HepG2 (cell line): ENCODE data around the gene MGA. TPM values are rescaled to one million over a fixed set of nuclear protein-coding genes. Genes with fewer than 3 reads are reported as not detected.

Experiments used
- MTERF4 ChIP-seq: sonication (generic); formaldehyde crosslinking; IDR thresholded peaks from 2 replicates; pipeline ENCODE4 v1.8.0; 2023; ENCODE audit warnings: mild to moderate bottlenecking, missing genetic modification reagents
- NKX3-1 ChIP-seq: sonication (generic); formaldehyde crosslinking; IDR thresholded peaks from 2 replicates; pipeline ENCODE4 v1.5.0; 2020; ENCODE audit warnings: missing genetic modification reagents
- NR2F6 ChIP-seq, 2 experiments: IDR thresholded peaks; 2 replicates each; pipeline ENCODE4 v1.6.1; 2016; ENCODE audit warnings: antibody characterized with exemption in 1 of 2, mild to moderate bottlenecking in 1 of 2
- PRPF4 ChIP-seq: fragments of 200-400 bp; formaldehyde crosslinking; IDR thresholded peaks from 2 replicates; pipeline ENCODE4 v1.6.1; 2016; ENCODE audit warnings: low read length, low read depth; ENCODE audit not compliant: poor library complexity, severe bottlenecking
- RFXAP ChIP-seq: sonication (generic); formaldehyde crosslinking; IDR thresholded peaks from 2 replicates; pipeline ENCODE4 v1.4.0; 2020; ENCODE audit warnings: missing genetic modification reagents, borderline replicate concordance
- SETDB1 ChIP-seq: sonication (generic); formaldehyde crosslinking; IDR thresholded peaks from 2 replicates; pipeline ENCODE4 v1.5.1; 2020; ENCODE audit warnings: missing genetic modification reagents, mild to moderate bottlenecking, borderline replicate concordance
- ZFP36 ChIP-seq: fragments of 150-350 bp; IDR thresholded peaks from 2 replicates; pipeline ENCODE4 v1.6.1; 2018; ENCODE audit warnings: borderline replicate concordance, low read length, low read depth; ENCODE audit not compliant: partially characterized antibody
- ZNF34 ChIP-seq: sonication (generic); formaldehyde crosslinking; IDR thresholded peaks from 2 replicates; pipeline ENCODE4 v1.4.0; 2020; ENCODE audit warnings: mild to moderate bottlenecking, missing genetic modification reagents, borderline replicate concordance
- ZNF564 ChIP-seq: sonication (generic); formaldehyde crosslinking; IDR thresholded peaks from 2 replicates; pipeline ENCODE4 v1.8.1; 2023; ENCODE audit warnings: mild to moderate bottlenecking, missing genetic modification reagents
- ZNF616 ChIP-seq: sonication (generic); formaldehyde crosslinking; IDR thresholded peaks from 2 replicates; pipeline ENCODE4 v1.5.0; 2020; ENCODE audit warnings: low read depth, mild to moderate bottlenecking, missing genetic modification reagents
- ZNF800 ChIP-seq: sonication (generic); formaldehyde crosslinking; IDR thresholded peaks from 2 replicates; pipeline ENCODE4 v1.4.0; 2020; ENCODE audit warnings: missing genetic modification reagents
- ZSCAN5A ChIP-seq: sonication (generic); formaldehyde crosslinking; IDR thresholded peaks from 2 replicates; pipeline ENCODE4 v1.8.0; 2022; ENCODE audit warnings: mild to moderate bottlenecking, missing genetic modification reagents, borderline replicate concordance
- polyA plus RNA-seq, 8 experiments: library from polyadenylated mRNA; depleted of rRNA in 3 of 8; stranded (reverse) in 7 of 8; unstranded in 1 of 8; fragments of >200 nt; fragmentation: Illumina TruSeq in 4 of 8; extraction: Trizol in 4 of 8; gene quantifications; 2 replicates each; pipeline versions ENCODE4 v1.2.1 to v1.2.3, GENCODE V29; 2011 to 2016; ENCODE audit warnings: low read depth in 4 of 8, missing spikeins in 1 of 8, mixed read lengths in 1 of 8; ENCODE audit not compliant: insufficient read depth in 1 of 8
- total RNA-seq, 5 experiments: library from RNA; depleted of rRNA; stranded (reverse); fragments of >200 nt; fragmentation: Illumina TruSeq; extraction: Trizol; gene quantifications; 2 replicates each; pipeline ENCODE4 v1.2.3, GENCODE V29; 2016; ENCODE audit warnings: low read depth in 1 of 5
- TF ChIP-seq, protein P1 (sequence below): sonication (generic); formaldehyde crosslinking; IDR thresholded peaks from 2 replicates; pipeline ENCODE4 v1.8.1; 2023; ENCODE audit warnings: mild to moderate bottlenecking, missing genetic modification reagents
- TF ChIP-seq, protein P2 (sequence below): sonication (generic); formaldehyde crosslinking; conservative IDR thresholded peaks from 2 replicates; pipeline ENCODE4 v1.8.0; 2022; ENCODE audit warnings: missing genetic modification reagents
- TF ChIP-seq, protein P3 (sequence below): sonication (generic); formaldehyde crosslinking; IDR thresholded peaks from 2 replicates; pipeline ENCODE4 v1.4.0; 2020; ENCODE audit warnings: low read depth, mild to moderate bottlenecking, missing genetic modification reagents

Gene MGA
- total and polyA plus RNA-seq, 2 of the 13 experiments (the other 11 are each of a cell fraction or from before 2014, with no cell fraction given): 5.3 to 59.0 TPM

DNA sequence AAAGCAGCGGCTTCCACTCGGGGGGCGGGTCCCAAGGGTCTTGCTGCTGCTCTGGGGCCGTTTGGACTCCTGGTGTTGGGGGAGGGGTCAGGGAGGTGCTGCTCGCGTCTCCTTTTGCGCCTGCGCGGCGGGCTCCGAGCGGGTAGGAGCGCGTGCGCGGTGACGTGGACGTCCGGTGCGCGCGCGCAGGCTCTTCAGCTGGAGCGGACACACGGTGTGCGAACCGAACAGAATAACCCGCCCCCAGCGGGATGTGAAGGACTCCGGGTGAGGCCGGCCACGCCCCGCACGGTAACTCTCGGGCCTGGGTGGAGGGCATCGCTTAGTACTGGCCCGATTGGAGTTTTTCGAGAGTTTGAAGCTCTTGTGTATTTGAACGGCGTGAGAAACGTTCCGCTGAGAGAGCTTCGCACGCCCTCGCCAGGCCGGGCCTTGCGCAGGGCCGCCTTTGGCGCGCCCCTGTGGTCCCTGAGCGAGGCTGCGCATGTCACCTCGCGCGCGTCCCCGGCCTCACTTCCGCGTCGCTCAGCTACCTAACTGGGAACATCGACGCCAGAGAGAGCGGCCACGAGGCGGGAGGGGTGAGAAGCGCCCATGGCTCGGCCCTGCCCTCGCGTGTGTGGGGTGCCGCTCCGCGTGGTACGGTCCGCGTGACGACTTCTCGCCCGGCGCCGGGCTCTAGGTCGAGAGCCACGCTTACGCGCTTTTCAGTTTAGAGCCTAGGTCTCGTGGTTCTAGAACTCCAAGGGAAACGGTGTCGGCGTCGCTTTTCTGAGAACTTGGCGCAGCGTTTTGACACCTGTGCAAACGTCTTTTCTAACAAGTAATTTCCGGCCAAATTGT lies at the start of gene MGA (continued):
- TF ChIP-seq ZNF34 (no peak), MTERF4 (0 out of 2 replicates have a peak, but pooled peaks have one; percentile 71), SETDB1 (no peak), ZSCAN5A (CRISPR knock-in tag) (peak; percentile 74; the same call in 1 of the 2 replicates), ZFP36 (no peak), NR2F6 (IDR thresholded peaks at IDR 0.05) (no peak), NR2F6 (CRISPR knock-in tag; IDR thresholded peaks at IDR 0.05) (no peak), NKX3-1 (peak; percentile 24; the same call in 1 of the 2 replicates), ZNF800 (CRISPR knock-in tag) (peak; percentile 68; the same call in 1 of the 2 replicates), PRPF4 (no peak), ZNF564 (CRISPR knock-in tag) (peak; percentile 48; the same call in 1 of the 2 replicates), ZNF616 (peak; percentile 90; the same call in 1 of the 2 replicates), RFXAP (CRISPR knock-in tag) (0 out of 2 replicates have a peak, but pooled peaks have one; percentile 56)
- TF ChIP-seq, protein P1, sequence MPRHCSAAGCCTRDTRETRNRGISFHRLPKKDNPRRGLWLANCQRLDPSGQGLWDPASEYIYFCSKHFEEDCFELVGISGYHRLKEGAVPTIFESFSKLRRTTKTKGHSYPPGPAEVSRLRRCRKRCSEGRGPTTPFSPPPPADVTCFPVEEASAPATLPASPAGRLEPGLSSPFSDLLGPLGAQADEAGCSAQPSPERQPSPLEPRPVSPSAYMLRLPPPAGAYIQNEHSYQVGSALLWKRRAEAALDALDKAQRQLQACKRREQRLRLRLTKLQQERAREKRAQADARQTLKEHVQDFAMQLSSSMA (CRISPR knock-in tag): peak; percentile 85; the same call in 1 of the 2 replicates
- TF ChIP-seq, protein P2, sequence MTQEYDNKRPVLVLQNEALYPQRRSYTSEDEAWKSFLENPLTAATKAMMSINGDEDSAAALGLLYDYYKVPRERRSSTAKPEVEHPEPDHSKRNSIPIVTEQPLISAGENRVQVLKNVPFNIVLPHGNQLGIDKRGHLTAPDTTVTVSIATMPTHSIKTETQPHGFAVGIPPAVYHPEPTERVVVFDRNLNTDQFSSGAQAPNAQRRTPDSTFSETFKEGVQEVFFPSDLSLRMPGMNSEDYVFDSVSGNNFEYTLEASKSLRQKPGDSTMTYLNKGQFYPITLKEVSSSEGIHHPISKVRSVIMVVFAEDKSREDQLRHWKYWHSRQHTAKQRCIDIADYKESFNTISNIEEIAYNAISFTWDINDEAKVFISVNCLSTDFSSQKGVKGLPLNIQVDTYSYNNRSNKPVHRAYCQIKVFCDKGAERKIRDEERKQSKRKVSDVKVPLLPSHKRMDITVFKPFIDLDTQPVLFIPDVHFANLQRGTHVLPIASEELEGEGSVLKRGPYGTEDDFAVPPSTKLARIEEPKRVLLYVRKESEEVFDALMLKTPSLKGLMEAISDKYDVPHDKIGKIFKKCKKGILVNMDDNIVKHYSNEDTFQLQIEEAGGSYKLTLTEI (CRISPR knock-in tag): no peak
- TF ChIP-seq, protein P3, sequence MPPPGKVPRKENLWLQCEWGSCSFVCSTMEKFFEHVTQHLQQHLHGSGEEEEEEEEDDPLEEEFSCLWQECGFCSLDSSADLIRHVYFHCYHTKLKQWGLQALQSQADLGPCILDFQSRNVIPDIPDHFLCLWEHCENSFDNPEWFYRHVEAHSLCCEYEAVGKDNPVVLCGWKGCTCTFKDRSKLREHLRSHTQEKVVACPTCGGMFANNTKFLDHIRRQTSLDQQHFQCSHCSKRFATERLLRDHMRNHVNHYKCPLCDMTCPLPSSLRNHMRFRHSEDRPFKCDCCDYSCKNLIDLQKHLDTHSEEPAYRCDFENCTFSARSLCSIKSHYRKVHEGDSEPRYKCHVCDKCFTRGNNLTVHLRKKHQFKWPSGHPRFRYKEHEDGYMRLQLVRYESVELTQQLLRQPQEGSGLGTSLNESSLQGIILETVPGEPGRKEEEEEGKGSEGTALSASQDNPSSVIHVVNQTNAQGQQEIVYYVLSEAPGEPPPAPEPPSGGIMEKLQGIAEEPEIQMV: peak; percentile 26; the same call in 1 of the 2 replicates
